Retinal pigment epithelial cell (primary cell): ENCODE measurements around the gene MYD88.

ENCODE experiments used
- DNase-seq: peaks from one replicate; pipeline ENCODE4 v3.0.0-alpha.2; 2010; ENCODE audit warnings: low read depth
- H3K4me3 ChIP-seq: 2 replicates; pipeline ENCODE4 v1.5.1; 2011; ENCODE audit warnings: mild to moderate bottlenecking, low read length, control low read depth, moderate library complexity
- TF ChIP-seq, protein P1 (sequence below): conservative IDR thresholded peaks from 2 replicates; pipeline ENCODE4 v1.5.1; 2011; ENCODE audit warnings: low read depth, low read length, control low read depth, inconsistent platforms

The MYD88 gene

DNA sequence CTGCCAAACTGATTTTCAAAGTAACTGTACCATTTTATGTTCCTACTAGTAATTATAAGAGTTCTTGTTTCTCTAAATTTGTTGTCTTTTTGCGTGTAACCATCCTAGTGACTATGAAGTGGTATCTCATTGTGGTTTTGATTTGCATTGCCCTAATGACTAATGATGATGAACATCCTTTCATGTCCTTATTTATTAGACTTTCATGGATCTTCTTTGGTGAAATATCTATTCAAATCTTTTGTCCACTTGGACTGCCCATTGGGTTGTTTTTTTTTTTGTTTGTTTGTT, 30.5 kb downstream of the MYD88 start:
- DNase-seq = no peak
- no peak overlapping the region for H3K4me3 ChIP-seq
- TF ChIP-seq, protein P1, sequence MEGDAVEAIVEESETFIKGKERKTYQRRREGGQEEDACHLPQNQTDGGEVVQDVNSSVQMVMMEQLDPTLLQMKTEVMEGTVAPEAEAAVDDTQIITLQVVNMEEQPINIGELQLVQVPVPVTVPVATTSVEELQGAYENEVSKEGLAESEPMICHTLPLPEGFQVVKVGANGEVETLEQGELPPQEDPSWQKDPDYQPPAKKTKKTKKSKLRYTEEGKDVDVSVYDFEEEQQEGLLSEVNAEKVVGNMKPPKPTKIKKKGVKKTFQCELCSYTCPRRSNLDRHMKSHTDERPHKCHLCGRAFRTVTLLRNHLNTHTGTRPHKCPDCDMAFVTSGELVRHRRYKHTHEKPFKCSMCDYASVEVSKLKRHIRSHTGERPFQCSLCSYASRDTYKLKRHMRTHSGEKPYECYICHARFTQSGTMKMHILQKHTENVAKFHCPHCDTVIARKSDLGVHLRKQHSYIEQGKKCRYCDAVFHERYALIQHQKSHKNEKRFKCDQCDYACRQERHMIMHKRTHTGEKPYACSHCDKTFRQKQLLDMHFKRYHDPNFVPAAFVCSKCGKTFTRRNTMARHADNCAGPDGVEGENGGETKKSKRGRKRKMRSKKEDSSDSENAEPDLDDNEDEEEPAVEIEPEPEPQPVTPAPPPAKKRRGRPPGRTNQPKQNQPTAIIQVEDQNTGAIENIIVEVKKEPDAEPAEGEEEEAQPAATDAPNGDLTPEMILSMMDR = no peak

DNA sequence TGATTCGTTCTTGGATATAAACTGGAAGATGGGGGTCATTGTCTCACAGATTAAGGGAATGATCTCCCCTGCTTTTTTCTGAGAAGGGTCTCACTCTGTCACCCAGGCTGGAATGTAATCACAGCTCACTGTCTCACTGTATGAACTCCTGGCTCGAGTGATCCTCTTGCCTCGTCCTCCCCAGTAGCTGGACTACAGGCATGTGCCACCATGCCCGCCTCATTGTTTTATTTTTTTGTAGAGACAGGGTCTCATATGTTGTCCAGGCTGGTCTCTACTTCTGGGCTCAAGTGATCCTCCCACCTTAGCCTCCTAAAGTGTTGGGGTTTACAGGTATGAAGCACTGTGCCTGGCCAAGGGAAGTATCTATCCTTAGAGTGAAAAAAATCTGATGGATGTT, 32.3 kb downstream of the MYD88 start:
- TF ChIP-seq, protein P1 = no peak
- DNase-seq = no peak
- H3K4me3 ChIP-seq = no peak overlapping the region

GRCh38 chr3:38171622-38172021, 33.2 kb downstream of the MYD88 start:
- no peak for DNase-seq
- TF ChIP-seq, protein P1 = no peak
- H3K4me3 ChIP-seq = no peak overlapping the region

DNA sequence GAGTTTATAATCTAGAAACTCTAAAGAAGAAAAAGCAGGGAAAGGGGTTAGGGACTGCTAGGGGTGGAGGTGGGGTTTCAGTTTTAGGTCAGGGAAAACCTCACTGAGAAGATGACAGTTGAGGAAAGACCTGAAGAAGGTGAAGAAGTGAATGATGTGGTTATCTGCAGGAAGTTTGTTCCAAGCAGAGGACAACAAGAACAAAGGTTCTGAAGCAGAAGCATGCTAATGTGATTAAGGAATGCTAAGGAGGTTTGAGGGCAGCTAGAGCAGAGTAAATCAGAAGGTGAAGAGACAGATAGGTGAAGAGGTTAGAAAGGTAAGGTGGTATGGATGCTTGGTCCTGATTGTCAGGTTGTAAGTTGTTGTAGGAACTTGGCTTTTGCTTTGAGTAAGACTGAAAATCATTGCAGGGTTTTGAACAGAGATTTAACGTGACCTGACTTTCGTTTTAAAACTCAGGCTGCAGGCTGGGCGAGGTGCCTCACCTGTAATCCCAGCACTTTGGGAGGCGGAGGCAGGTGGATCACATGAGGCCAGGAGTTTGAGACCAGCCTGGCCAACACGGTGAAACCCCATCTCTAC, 35.5 kb downstream of the MYD88 start:
- DNase-seq = no peak
- no peak overlapping the region for H3K4me3 ChIP-seq
- TF ChIP-seq, protein P1 = no peak

- TF ChIP-seq, protein P1 = no peak
- DNase-seq = no peak
- H3K4me3 ChIP-seq = no peak overlapping the region
These were observed 38.7 kb downstream of the MYD88 start for GRCh38 chr3:38177181-38177580.

- TF ChIP-seq, protein P1 = no peak
- no peak overlapping the region for H3K4me3 ChIP-seq
- DNase-seq = no peak
These were observed 48.3 kb downstream of the MYD88 start for GRCh38 chr3:38186781-38187180.

GRCh38 chr3:38190481-38190881, 52.0 kb downstream of the MYD88 start:
- TF ChIP-seq, protein P1 = no peak
- DNase-seq = no peak
- H3K4me3 ChIP-seq = no peak overlapping the region
